GM18951 (cell line): Measurements from ENCODE around the gene NTF3.

ENCODE experiments used
- POLR2A ChIP-seq: IDR thresholded peaks from 4 replicates; pipeline ENCODE4 v1.6.1; 2011; ENCODE audit warnings: mild to moderate bottlenecking; ENCODE audit not compliant: insufficient read length, insufficient read depth; ENCODE audit errors: extremely low read depth
- in situ Hi-C: fragments of 300-500 bp; cut with MboI; formaldehyde crosslinking; loops from one replicate; pipeline ENCODE4 v1.12.0; 2022; ENCODE audit warnings: low sequenced_read_pairs, mixed read lengths, inconsistent platforms; ENCODE audit not compliant: unreplicated experiment

NTF3 gene

DNA sequence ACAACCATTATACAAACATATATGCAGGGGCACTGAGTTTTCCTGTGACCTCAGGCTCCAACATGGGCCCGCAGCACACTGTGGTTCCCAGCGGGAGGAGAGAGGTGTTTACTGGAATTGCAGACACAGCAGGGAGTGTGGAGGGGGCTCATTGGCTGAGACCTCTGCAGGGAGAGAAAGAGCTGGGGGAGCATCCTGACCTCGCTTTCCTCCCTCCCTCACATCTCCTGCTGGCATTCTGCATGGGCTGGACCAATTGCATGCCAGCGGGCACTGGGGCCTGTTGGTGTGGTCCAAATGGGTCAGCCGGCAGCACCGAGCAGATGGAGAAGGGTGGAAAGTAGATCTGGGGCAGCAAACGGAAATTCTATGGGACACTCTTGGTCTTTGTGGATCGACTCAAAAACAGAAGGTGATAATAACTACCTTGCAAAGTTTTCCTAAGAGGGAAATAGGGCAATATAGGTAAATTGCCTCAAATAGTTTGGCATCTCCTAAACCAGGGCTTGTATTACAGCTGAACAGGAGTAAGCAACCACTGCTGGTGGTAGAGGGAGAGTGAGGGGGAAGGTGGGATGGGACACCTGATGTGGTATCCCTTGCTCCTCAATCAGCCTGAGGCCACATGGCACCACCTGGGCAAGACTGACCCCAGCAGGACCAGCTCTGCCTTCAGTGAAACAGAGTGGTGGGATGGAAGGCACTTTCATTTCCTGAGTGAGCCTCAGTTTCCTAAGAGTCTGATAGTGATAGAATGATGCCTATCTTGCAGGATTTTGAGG, 86.9 kb downstream of the NTF3 start:
- TF ChIP-seq POLR2A, result no peak
- in situ Hi-C loops, result no loop called here

DNA sequence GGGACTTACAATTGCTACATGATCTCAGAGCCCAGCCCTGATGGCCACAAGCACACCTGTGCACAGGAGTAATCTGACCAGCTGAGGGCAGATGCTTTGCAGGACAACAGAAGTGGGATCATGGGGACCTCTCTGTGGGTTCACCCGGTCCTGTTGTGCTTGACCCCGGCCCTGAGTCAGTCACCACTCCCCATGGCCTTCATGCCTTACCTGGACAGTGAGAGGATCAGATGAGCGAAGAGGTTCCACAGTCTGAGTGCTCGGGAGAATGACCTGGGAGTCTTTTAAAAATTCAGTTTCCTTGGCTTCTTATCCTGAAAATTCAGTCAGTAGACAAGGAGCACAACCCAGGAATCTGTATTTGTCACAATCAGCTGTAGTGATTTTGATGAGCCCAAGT, 88.1 kb downstream of the NTF3 start:
- in situ Hi-C loops, result no loop called here
- no peak for TF ChIP-seq POLR2A

DNA sequence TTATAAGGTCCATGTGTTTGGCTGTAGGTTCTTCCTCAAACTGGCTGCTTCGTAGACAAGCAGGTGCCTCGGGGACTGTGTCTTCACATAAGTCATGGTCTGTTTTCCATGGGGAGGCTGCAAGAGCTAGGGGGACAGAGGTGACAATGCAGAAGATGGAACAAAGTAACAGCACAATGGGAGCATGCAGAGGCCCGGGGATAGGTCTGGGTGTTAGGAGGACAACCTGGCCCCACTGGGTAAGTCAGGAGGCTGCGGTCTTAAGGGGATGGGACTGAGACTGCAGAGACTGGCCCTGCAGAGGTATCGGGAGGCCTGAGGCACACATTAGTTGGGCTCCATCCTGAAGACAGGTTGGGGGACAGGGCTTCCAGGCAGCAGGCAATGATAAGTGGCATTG, 88.9 kb downstream of the NTF3 start:
- in situ Hi-C loops, result no loop called here
- TF ChIP-seq POLR2A, result no peak

DNA sequence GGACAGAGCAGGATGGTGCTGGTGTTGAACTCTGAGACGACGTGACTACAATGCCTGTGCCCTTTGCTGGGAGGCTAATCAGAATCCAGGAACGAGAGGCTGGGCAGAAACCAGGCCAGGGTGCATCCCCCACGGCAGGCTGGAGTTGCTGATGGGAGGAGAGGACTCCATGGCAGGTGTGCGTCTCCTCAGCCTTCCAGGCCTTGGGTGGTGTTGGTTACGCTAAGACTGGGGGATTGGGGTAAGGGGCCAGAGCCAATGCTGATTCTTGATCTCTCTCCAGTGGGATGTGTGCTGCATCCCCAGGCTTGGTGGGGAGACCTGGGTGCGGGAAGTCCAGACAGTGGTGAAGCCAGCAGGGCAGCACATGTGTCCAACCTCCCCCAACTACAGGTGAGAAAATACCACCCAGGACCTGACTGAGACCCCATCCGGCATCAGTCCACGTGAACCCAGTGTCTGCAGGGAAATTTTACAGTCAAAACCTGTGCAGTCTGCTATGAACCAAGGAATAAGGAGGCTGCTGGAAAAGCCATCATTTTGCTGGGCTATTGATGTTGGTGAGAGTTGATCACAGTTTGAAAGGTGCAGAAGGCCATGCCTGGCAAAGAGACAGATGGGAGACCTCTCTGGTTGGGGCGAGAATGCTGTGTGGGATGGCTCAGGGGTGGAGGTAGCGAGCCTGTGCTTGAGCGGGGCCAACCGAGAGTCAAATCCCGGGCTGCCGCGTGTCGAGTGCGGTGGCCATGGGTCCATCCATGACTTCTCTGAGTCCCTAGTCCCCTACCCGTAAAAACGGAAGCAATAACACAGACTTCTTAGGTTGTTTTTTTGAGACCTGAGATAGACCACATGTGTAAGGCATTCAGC, 89.8 kb downstream of the NTF3 start:
- no peak for TF ChIP-seq POLR2A

DNA sequence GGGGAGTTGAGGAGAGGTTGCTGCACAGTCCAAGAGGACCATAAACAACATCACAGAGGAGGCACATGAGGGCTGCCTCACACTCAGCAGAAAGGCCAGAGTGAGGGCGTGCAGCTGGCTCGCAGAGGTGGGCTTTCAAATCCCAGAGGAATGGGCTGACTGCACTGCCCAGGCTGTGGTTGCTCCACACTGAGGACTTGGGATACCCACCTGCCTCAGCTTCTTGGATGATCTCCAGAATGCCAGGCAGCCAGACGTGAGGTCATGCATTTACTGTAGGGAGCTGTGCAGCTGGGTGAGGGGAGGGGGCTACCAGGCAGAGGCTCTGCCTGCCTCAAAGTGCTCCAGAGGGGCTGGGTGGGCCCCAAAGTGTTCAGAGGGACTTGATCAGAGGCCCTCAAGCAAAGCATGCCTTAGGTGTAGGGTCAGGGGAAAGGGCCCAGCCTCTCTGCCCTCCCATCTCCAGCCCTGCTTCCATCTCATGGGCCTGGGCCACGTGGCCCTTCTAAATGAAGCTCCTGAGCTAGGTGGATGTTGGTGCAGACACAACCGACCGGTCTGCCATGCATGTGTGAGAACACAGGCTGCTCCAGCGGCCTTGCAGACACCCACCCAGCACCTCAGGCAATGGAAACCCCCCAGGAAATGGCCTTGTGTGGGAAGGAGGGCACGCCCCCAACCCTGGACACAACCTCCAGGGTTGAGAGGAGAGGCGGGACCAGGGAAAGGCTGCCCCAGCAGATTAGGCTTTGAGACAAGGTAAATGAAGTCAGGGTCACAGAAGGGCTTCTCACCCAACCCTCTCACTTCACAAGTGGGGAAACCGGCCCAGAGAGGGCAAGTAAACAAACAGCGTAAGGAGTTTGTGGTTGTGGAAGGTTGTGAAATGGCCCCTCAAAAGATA, 90.8 kb downstream of the NTF3 start:
- in situ Hi-C loops, result no loop called here

More for the DNA sequence above, 89.8 kb downstream of the NTF3 start:
- in situ Hi-C loops, result no loop called here

DNA sequence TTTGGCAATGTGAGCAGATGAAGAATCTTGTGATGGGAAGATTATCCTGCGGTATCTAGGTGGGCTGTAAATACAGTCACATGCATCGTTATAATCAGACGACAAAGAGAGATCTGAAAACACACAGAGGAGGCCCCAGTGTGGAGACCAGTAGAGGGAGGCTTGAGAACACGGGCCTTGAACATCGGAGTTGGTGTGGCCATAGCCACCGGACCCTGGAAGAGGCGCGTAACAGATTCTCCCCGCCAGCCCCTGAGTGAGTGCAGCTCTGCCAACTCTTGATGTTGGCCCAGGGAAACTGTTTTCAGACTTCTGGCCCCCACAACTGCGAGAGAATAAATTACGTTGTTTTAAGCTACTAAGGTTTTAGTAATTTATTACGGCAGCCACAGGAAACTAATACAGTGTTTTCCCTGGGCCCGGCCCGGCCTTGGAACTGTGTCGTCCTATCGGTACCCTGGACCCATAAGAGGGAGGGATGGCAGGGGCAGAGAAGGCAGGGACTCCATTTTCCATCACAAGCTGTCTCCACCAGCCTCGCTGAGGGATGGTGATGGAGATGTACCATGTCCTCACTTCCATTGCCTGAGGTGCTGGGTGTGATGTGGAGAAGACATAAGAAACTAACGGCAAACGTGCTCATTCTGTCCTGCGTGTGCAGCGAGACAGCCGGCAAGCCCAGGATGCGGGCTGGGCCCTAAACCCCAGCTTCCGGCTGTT, 91.6 kb downstream of the NTF3 start:
- in situ Hi-C loops, result no loop called here
- TF ChIP-seq POLR2A, result no peak

More for the DNA sequence above, 90.8 kb downstream of the NTF3 start:
- no peak for TF ChIP-seq POLR2A

DNA sequence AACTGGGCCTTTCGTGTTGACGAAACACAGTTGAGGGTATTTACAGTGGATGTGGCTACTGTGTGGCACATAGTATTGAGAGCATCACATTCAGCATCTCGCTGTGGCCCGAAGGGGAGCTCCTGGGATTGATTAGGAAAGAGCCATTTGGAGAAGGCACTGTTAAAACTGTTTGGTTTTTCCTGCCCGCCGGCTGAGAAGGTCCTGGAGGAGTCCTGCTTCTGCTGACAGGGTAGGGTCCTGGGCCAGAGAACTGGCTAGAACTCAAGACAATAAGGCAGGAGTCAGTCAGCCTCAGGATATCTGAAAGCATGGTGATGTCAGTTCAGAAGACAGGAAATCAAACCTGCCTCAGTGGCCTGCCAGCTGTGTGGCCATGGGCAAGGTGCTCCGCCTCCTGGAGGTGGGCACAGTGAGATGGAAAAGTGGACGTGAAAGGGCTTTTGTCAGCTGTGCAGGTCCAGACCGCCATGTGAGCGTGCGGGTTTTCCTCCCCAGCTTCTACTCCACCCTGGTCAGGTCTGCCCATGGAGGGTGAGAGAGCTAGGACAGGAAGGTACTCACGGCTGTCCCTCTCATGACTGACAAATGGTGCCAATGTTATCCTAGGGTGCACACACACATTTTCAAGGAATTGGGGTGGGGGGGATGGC, 92.3 kb downstream of the NTF3 start:
- in situ Hi-C loops, result no loop called here
- no peak for TF ChIP-seq POLR2A

DNA sequence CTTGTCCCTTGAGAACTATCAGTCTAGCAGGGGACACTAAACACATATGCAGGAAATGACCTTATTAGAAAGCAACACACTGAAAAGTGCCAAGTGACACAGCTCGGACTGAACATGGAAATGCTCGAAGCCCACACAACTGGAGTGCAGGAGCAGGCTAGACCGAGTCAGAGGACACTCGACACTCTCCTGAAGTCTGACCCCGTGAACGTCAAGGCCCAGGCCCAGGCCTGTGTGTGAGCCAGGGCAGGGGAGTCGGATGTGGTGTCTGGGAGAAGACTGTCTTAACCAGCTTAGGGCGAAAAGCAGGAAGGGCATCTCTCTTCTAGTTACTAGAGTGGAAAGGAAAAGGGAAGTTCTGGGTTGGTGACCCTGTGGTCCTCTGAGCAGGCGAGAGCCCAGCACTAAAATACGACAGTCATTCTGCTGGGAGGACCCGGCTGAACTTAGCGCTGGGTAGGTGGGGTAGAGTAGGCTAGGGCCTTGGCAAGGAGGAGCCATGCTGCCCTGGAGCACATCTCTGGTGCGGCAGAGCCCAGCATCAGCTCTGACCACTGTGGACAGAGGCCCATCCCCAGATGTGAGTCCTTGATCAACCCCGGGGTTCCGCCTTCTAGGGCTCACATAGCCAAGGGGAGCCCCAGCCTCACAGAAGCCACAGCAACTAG, 93.0 kb downstream of the NTF3 start:
- TF ChIP-seq POLR2A, result no peak
- in situ Hi-C loops, result no loop called here

DNA sequence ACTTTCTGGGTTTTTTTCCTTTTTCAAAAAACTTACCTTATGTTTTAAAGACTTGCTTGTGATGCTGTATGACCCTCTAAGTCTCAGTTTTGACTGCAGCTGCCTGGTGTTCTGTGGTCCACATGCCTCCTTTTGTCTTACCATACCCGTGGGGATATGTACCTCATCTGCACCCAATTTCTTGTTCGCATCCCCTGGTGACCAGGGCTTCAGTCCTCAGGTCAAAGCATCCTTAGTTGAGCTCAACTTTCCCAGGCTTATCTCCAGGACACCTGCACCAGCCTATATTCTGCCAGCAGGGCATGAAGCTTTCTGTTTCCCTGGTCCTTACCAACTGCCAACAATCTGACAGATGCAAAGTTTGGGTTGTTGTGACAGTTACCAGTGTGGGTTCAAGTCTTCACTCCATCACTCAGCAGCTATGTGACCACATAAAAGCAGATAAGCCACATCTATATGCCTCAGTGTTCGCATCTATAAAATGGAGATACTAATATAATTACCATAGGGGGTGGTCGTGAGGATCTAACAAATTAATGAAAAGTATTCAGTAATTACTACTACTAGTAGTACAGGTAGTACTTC, 94.0 kb downstream of the NTF3 start:
- TF ChIP-seq POLR2A, result no peak
- in situ Hi-C loops, result no loop called here

DNA sequence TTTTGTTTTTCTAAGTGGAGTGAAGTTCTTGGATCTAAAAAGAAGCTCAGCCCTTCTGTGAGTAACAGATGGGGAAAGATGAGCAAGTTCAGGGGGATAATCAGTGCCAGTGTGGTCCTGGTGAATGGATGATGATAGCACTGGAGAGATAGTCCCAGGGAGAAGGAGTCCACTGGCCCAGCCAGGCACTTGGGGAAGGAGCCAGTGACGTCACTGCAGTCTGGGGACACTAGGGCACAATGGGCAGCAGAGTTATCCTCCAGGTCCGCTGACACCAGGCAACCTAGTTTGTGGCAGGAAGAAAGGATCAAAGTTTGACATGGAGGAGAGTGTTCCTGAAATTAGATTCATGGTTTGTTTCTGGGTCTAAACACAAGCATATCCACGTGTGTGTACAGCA, 101.5 kb downstream of the NTF3 start:
- in situ Hi-C loops, result no loop called here
- no peak for TF ChIP-seq POLR2A
